Measurements from ENCODE around the gene ORC2.

Gene ORC2

DNA sequence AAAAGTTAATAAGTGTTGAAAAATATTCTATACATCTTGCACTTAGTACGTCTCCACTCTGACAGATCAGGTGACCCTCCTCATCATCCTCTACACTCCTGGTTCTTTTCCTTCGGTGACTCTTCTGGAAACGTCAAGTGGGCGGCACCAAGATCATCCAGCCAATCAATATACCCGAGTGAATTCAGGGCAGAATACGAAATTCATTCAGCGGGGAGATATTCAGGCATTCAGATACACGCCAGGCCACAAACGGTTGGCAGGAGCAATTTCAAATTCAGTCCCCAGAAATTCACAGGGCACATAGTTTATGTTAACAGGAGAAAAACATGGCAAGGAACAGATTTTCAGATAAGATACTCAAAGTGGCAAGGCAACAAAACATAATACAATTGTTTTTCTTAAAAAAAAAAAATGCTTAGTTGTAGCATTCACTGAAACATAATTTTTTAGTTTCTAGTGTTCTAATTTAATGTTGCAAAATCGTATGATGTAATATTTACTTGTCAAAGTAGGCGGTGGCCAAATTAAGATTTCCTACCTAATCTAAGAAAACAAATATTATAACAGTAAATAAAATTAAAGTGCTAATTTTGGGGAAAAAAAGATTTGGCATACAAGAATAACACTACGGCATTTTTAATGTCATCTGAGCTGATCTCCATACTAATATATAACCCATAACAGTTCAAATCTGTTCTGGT, 103.2 kb downstream of the ORC2 start:
- DNase-seq = no peak

All from activated CD4-positive, alpha-beta T cell treated with anti-CD3 and anti-CD28 coated beads for 1 hour (primary cell).